ENCODE data around the gene CCR7.
A peak's percentile ranks its signal among the peaks of the same experiment; 100 is the strongest.

CCR7 gene

GRCh38 chr17:40563220-40564052 lies 1.8 kb downstream of the CCR7 start:
- no peak for FAIRE-seq
- no peak for DNase-seq (ENCODE audit: low spot score)

DNA sequence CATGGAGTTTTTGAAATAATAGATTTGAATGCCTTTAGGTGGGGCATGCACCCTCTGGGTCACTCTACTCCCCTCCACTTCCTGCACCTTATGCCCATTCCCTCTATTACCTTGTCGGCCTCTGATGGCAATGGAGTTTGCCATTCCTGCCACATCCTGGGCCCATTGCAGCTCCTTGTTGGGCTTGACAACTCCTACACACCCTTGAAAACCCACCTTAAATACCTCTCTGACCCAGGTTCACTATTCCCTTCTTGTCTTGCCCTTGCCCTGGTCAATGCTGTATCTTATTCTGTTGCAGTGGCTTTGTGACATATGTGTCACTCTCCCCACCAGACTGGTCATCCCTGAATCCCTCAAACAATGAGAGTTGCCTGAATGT lies 2.4 kb downstream of the CCR7 start:
- DNase-seq (ENCODE audit: low spot score) (no peak), FAIRE-seq (no peak)

- no peak for DNase-seq (ENCODE audit: low spot score)
Measured at GRCh38 chr17:40561871-40562611, 3.2 kb downstream of the CCR7 start.

GRCh38 chr17:40561294-40561870 lies 3.9 kb downstream of the CCR7 start:
- FAIRE-seq (no peak), DNase-seq (ENCODE audit: low spot score) (no peak)

More at GRCh38 chr17:40561871-40562611, 3.2 kb downstream of the CCR7 start:
- FAIRE-seq = no peak

DNA sequence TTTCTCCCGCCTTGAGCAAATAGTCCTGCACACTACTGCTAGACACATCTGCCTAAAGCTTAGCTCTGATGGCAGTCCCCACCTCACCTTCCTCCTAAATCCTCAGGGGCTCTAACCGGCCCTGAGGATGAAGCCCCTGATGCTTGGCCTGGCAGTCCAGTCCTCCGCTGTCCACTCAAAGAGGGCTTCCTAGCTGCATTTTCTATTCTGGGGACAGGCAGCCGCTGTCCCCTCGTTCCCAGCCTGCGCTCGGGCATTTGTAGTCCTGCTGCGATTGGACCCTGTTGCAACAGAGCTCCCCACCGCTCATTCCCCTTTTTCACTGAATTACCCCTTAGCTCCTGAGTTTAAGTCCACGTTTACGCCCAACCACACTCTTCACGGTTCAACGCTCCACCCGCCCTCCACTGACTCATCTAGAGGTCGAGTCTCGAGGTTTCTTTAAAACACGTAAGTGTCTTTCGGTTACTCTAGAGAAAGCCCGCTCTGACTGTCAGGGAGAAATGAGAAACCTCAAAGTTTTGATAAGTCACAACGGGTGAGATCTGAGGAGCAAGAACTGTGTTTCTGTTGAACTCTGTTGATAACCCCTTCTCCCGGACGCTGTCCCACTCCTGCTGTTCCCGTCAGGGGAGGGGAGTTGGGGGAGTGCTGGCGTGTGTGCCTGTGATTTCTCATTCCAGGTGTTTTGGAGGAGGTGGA lies 4.5 kb downstream of the CCR7 start:
- DNase-seq (ENCODE audit: low spot score) (no peak), FAIRE-seq (no peak)

GRCh38 chr17:40559954-40560591 lies 5.2 kb downstream of the CCR7 start:
- DNase-seq (ENCODE audit: low spot score) = peak; percentile 95
- peak; percentile 35 for FAIRE-seq

DNA sequence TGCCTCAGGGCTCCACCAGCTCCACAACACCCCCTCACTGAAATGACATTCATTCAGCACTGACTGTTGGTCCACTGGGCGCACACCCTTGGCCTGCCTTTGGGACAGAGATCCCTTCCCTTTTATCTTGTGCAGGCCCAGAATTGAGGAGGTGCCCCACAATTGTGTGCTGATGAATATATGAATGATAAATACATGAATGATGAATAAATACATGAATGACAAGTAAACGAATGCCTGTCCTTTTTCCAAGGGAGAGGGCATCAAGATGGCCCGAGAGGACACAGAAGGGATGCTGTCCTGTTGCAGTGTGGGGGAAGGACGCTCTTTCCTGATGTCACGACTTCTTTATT lies 5.7 kb downstream of the CCR7 start:
- no peak for FAIRE-seq
- DNase-seq (ENCODE audit: low spot score) = no peak

DNA sequence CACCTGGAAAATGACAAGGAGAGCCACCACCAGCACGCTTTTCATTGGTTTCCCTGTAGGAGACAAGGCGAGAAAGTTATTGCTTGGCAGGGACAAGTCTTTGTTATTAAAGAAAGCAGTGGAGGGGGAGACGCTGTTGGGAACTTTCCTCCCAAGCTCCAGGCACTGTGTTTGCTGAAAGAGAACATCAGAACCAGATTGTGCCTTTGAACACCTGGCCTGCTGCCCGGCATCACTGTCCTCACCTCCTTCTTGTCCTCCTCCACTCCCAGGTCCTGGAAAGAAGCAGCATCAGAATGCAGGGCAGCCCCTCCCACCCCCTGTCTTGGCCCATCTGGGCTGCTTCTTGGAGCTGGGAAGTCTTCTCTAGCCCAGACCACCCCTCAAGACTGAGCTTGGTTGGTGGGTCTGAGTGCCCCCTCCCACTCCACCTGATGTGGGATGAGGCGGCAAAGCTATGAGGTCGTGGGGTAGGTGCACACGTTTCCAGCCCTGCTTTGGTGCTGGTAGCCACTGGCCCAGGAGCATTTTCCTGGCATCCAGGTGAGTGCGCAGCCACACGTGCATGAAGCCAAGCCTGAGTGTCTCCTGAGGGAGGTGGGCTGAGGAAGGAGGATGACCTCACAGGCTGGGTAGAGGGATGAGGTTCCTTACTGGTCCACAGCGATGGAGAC lies 6.2 kb downstream of the CCR7 start:
- DNase-seq (ENCODE audit: low spot score) (no peak), FAIRE-seq (no peak)

DNA sequence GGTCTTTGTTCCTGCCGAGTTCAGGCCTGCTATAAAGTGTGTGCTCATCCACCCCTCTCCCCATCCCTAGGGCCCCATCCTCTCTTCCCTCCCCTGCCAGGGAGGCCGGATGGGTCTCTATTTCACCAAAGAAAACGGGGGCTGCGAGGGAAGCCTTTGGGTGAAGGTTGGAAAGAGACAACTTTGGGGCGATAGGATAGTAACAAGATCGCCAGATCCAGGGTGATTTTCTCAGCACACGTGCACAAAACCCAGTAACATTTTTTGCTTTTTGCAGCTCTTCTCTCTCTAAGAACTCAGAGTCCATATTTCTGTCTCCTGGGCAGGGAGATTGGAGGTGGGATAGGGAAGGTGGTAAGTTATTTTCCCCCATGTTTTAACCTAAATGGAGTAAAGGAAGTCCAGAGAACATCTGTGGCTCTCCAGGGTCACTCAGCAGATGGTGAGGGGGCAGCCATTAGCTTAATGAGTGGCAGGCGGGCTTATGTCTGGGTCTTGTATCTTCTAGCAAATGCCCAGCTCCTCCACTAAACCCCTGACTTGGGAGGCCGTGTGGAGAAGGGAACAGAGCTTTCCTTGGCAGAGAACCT lies 6.9 kb downstream of the CCR7 start:
- FAIRE-seq (no peak), DNase-seq (ENCODE audit: low spot score) (no peak)

GRCh38 chr17:40557531-40558299 lies 7.6 kb downstream of the CCR7 start:
- FAIRE-seq (no peak), DNase-seq (ENCODE audit: low spot score) (no peak)

- FAIRE-seq (no peak), DNase-seq (ENCODE audit: low spot score) (no peak)
Measured at GRCh38 chr17:40556884-40557414, 8.3 kb downstream of the CCR7 start.

DNA sequence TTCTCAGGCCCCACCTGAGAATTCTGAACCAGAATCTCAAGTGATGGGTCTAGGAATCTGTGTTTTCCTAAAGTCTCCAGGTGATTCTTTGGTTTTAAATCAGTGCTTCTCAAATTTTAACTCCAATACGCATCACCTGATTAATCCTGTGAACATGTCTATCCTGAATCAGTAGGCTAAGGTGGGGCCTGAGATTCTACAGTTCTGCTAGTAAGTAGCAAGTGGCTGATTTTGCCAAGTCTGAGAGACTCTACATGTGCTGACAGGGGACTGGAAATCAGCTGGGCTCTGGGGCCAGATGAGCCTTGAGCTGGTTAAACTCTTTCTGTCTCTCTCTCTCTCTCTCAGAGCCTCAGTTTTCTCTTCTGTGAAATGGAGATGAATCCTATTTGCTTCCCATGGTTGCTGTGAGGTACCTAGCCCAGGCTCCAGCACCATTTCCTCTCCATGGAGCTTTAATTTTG lies 9.0 kb downstream of the CCR7 start:
- DNase-seq (ENCODE audit: low spot score) (no peak), FAIRE-seq (no peak)

GRCh38 chr17:40555296-40556190 lies 9.7 kb downstream of the CCR7 start:
- FAIRE-seq (no peak), DNase-seq (ENCODE audit: low spot score) (no peak)

GRCh38 chr17:40554646-40555295 lies 10.5 kb downstream of the CCR7 start:
- DNase-seq (ENCODE audit: low spot score) (no peak), FAIRE-seq (no peak)

DNA sequence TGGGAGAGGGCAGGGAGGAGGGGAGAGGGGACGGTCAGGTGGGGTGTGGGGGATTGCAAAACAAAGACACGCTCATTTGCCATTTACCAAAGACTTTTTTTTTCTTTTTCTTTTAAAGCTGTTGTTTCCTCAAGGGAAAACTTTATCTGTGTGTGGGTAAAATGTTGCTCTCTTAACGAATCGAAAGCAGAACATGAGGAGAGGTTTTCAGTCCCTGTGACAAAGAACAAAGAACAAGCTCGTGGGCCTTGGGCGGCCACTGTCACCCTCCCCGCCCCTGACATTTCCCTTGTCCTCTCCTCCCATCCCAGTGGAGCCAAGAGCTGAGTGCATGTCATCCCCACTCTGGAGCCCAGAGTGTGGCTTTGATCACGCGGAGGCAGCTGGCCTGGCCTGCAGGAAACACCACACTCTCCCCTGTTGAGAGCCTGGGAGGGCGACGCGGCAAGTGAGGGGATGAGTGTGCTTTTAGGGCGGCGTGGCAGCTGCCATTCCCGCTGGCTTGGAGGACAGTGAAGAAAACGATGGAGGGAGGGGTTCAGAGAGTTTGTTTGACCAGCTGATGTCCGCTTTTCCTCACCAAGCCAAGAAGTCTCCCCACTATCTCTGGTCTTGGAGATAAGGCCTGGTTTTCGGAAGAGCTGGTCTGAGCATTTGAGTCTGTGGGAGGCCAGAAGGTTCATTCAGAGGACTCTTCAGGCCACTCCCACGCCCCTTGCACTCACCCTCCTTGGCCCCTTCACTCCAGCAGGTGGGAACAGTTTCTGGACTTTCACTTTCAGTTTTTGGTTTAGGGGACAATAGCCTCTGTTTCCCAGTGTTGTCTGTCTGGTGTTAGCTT lies 11.4 kb downstream of the CCR7 start:
- no peak for FAIRE-seq
- DNase-seq (ENCODE audit: low spot score) = no peak

DNA sequence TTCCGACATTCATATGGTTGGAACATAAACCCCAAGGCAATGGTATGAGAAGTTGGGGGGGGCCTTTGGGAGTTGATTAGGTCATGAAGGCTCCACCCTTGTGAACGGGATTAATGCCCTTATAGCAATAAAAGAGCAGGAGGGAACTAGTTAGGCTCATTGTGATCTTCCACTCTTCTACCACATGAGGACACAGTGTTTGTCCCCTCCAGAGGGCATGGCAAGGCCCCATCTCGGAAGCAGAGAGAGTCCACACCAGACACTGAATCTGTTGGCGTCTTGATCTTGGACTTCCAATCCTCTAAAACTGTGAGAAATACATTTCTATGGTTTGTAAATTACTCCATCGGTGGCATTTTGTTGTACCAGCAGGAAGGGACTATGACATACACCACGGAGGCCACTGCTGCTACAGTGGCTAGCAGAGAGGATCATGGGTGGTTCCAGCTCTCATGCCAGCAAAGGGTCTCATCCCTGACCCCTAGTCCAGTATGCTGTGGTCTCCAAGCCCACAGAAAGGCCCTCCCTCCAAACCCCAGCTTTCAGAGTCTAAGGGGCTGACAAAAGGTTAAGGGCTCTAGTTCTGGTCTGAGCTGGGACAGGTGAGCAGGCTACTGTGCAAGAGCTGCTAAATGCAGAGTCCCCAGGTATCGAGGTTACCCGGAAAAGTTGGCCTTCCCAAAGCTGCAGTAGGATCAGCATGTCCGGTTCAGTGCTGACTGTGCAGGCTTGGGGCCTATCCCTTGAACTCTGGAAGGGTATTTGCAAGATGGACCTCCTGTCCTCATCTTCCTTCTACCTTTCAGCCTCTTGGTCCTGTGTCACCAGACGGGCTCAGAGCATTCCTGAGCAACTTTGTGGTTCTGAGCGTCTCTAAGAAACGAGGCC lies 12.2 kb downstream of the CCR7 start:
- no peak for DNase-seq (ENCODE audit: low spot score)

More for the DNA sequence above, 12.2 kb downstream of the CCR7 start:
- FAIRE-seq = no peak
